Measurements from ENCODE around the gene SLC25A21.
A peak's percentile ranks its signal among the peaks of the same experiment; 100 is the strongest.

Gene SLC25A21

GRCh38 chr14:36661506-36662257, 510.7 kb downstream of the SLC25A21 start, which contains the start of gene PAX9:
PAX9 (plus strand) TSS chr14:36661860; CDS start chr14:36662090, 230 bp downstream.
- peak; percentile 36 for DNase-seq (ENCODE audit: low read depth)

GRCh38 chr14:36660736-36661505, 511.5 kb downstream of the SLC25A21 start:
- DNase-seq (ENCODE audit: low read depth): no peak

DNA sequence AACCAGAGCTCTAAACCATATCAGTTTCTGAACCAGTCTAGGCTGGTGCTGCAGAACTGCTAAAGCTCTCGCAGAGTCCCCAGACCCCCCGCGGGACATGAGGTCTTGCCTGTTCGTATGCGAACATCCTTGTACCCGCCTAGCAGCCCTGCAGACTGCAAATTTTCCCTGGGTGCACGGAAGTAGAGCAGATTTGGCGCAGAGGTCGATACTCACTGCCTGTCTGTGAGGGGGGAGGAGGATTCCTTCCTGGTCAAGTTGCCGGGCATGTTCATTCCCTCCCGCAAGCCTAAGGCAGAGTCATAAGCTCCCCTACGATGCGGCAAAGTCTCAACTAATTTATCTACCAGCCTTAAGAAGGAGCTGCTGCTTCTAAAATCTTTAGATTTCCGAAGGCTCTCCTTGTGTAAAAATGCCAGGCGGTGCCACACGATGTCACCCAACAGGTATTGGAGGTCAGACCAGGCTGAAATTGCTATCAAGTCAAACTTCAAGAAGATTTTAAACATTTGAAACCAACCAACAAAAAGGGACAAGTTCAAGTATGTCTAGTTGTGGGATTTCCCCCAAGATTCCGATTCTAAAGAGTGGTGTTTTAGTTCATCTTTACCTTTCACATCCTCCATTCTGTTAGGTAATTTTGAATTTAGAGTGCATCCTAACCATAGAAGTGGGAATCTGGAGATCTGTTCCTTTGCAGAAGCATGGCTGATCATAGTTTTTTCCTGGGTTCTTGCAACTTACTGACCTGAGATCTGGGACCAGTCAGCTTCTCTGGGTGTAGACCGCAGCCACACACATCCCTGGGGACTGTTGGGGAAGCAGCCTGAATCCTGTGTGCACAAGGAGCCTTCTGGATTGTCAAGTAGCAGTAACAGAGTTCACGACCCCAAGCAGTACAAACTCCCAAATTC, 512.3 kb downstream of the SLC25A21 start:
- no peak for DNase-seq (ENCODE audit: low read depth)

- DNase-seq (ENCODE audit: low read depth): no peak
These were observed 513.2 kb downstream of the SLC25A21 start for GRCh38 chr14:36659010-36659821.

DNA sequence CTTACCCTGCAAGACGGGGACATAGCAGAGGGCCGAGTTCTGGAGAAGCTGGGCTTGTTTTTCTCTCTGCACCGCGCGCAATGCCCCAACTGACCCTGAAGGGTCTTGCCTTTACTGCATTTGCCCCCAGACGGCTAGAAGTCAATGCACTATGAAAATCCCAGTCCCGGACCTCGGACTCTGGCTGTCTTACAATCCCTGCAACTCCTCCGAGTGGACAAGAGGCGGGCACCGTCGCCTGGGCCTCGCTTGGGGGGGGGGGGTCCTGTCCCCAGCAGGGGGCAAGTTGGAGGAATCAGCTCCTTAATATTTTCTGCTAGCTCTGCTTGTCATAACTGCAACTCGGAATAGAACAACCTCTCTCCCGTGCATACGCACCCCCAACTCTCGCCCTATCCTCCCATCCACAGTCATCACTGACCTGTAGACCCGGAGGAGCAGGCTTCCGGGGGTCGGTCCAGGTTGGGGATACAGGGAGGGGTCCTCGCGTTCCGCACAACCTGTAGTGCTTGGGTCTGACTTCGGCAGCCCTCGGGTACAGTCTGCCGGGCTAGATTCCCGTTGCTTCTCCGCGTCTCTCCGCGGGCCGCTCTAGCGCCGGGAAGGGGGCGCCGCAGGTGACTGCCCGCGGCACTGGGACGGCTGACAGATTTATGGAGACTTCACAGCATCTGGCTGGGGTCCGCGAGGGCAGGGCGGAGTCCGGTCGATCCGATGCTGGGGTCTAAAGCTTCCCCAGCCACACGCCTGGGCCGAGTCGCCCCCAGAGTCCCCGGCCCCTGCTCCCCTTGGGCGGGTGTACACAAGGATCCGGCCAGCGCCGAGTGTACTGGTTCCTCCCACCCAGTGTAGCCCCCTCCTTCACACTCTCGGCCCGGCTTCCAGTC, 514.0 kb downstream of the SLC25A21 start:
- no peak for DNase-seq (ENCODE audit: low read depth)

DNA sequence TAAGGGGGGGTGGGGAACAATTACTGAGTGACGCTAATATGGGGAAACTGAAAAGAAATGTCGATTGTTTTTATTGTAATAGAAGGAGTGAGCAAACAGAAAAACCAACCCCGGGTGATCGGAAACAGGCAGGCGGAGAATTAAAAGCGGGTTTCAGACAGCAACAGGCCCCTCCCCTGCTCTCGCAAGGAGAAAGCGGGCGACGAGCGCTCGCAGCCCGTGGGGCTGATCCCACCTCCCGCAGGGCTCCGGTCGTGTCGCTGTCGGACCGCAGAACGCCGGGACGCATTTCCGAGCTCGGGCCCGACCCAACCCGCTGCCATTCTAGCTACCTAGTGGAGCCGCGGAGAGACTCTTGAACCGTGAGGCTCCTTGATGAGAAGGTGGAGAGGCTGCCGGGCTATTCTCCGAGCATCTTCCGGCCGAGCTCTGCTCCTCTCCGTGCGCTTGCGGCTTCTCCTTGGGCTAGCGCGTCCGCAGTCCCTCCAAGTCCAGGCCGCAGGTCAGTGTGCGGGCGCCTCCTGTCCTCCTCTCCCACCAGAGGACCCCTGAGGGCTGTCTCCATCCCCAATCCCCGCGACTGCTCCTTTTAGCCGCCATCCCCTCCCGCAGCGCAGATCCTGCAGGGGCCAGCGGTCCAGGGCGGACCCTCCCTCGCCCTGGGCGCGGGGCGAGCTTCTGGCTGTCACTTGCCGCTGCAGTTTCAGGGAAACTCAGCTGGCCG, 514.8 kb downstream of the SLC25A21 start:
- no peak for DNase-seq (ENCODE audit: low read depth)

GRCh38 chr14:36656687-36657398, 515.6 kb downstream of the SLC25A21 start:
- DNase-seq (ENCODE audit: low read depth): no peak

DNA sequence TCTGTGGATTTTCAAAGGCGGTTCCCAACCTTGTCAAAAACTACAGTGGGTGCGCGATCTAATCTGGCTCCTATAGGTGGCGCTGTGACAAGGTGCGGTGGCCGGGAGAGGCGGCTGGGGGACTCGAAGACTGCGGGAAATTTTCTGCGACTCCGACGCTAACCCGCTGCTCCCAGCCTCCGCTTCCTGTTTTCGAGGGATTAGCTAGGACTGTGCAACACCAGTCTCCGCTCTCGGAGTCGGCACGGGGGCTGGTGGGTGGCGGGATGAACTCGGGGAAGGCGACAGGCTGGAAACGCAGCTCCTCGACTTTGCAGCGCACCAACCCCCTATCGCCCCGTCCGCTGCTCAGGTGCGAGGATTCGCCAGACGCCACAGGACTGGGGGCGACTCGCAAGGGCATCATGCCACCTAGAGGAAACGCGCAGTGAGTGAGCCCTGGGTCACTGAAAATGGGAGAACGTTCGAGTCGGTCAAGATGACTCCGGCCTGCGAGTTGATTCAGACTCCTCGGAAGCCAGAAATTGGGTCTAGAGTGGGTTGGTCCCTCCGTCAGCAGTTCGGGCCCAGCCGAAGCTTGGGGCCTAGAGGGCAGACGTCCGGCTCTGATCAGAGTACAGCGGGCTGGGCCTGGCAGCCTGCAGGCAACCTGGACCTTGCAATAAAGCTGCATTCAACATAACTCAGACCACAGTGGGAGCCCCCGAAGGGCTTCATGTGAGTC, 516.3 kb downstream of the SLC25A21 start:
- no peak for DNase-seq (ENCODE audit: low read depth)

GRCh38 chr14:36655571-36655962, 516.8 kb downstream of the SLC25A21 start:
- no peak for DNase-seq (ENCODE audit: low read depth)

DNA sequence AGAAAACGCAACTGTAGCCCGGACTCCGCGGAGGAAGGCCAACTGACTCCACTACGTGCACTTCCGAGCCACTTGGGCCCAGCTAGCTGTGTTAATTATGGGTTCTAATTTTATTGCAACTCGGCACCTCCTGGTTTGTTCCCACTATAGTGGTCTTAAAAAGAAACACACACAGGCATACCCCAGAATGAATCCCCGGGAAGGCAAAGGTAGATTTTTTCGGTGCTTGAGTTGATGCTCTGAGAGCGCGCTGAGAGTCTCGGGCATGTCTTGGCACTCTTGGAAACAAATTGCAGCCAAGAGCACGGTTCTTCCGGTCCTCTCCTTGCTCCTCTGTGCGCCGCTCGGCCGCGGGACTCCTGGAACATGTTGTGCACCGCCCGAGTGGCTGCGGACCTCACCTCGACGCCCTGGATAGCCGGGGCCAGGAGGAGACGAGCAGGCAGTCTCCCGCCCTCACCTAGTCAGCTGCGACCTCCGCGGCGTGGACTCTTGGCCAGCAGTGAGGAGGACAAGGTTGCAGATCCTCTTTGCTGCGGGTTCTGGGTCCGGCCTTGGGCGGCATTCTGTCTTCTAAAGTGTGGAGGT, 517.5 kb downstream of the SLC25A21 start:
- no peak for DNase-seq (ENCODE audit: low read depth)

- DNase-seq (ENCODE audit: low read depth): no peak
These were observed 518.2 kb downstream of the SLC25A21 start for GRCh38 chr14:36653962-36654793.

GRCh38 chr14:36653413-36653812, 519.0 kb downstream of the SLC25A21 start:
- DNase-seq (ENCODE audit: low read depth): no peak

DNA sequence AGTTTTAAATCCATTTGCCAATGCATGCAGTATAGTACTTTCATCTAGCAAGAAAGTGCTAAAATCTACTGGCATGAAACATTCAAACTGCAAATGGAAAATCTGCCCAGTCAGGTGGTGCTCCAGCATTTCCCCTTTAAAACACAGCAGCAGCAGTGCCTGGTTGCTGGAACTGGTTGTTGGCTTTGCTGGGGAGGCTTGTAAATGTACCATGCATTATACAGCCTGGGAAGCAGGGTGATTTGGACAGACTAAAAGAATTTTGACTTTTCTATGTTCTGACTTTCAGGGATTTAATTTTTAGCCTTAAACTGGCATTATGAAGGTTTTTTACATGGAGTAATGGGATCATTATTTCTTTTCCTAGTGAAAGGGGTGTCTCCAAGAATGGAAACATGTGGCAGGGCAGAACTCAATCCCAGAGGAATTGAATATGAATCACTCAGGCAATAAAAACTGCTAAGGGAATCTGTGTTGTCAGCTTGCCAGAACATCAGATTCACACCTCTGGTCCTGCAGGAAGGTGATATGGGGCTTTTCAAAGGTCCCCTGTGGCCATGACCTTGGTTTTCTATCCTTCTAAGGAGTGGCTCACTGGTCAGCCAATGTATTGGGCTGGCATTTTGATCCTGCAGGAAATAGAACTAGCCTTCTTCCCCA, 519.7 kb downstream of the SLC25A21 start:
- DNase-seq (ENCODE audit: low read depth): no peak

DNA sequence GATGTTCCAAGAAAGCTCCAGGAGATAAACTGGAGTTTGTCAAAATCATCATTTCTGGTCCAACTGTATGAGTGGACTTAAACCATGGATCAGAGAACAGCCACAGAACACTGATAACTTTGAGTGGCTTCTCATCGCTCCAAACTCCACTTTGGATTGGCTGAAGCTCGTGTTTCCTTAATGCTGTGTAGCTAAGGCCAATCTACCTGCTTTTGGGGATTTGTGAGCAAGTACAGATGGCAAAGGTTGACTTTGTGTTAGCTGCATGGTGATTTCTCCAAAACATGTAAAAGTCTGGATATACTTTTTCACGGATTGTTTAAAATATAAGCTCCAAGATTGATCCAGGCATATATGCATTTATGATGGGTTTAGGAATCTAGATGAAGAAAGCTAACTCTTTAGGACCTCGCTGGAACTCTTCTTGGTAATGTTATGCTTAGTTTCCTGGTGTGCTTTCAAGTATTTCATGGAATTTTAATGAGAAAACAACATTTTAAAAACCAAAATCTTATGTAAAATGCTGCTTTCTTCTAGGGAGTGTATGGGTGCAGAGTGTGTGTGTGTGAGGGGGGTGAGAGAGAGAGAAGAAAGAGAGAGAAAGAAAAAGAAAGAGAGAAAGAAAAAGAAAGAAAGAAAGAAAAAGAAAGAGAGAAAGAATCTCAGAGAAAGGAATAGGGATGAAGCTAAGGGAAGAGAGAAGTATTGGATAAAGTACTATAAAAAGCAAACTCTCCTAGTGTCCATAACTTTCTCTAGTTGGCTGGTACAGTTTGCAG, 522.3 kb downstream of the SLC25A21 start:
- DNase-seq (ENCODE audit: low read depth): no peak
